ENCODE data around the gene ZC3H12A. TPM values are rescaled to one million over a fixed set of nuclear protein-coding genes. Genes with fewer than 3 reads are reported as not detected.

Gene ZC3H12A
- total and polyA plus RNA-seq, 3 donors from 2014 or later: 6.3 to 9.0 (median 8.2) TPM

GRCh38 chr1:37432716-37433115, 41.7 kb upstream of the ZC3H12A start:
- intact Hi-C loops (cut with DNase I; ENCODE audit: low total_unique reads): loop anchor here (10.0 kb wide), 1 partner anchor 858 kb away; no protein-coding TSS in a partner anchor
- Histone ChIP-seq H3K9me3 (no peaks in the 10 kb centered on the region), H3K36me3 (ENCODE audit: low read depth, missing control alignments) (no peaks in the 10 kb centered on the region), H3K27me3 (no peaks in the 10 kb centered on the region), H3K27ac (no peak overlapping the region), H3K4me3 (no peak overlapping the region), H3K4me1 (no peaks in the 10 kb centered on the region)
- 79 to 83% methylated on average over 12 of the region's 12 CpGs for WGBS, 2 donors
- DNase-seq: no peak
- no peak for TF ChIP-seq POLR2A (IDR thresholded peaks at IDR 0.05)

GRCh38 chr1:37433171-37433570, 41.2 kb upstream of the ZC3H12A start:
- no peaks in the 10 kb centered on the region for H3K9me3 ChIP-seq
- TF ChIP-seq CTCF (IDR thresholded peaks at IDR 0.05): no peak
- no peak overlapping the region for H3K27ac ChIP-seq
- DNase-seq: no peak
- no peak overlapping the region for H3K4me3 ChIP-seq
- H3K36me3 ChIP-seq (ENCODE audit: low read depth, missing control alignments): no peaks in the 10 kb centered on the region
- H3K27me3 ChIP-seq: no peaks in the 10 kb centered on the region
- H3K4me1 ChIP-seq: no peaks in the 10 kb centered on the region
- 72 to 81% methylated on average over 4 to 12 of the region's 12 CpGs for WGBS, 2 donors
- intact Hi-C loops (cut with DNase I; ENCODE audit: low total_unique reads): loop anchor here (10.0 kb wide), 1 partner anchor 858 kb away; no protein-coding TSS in a partner anchor

DNA sequence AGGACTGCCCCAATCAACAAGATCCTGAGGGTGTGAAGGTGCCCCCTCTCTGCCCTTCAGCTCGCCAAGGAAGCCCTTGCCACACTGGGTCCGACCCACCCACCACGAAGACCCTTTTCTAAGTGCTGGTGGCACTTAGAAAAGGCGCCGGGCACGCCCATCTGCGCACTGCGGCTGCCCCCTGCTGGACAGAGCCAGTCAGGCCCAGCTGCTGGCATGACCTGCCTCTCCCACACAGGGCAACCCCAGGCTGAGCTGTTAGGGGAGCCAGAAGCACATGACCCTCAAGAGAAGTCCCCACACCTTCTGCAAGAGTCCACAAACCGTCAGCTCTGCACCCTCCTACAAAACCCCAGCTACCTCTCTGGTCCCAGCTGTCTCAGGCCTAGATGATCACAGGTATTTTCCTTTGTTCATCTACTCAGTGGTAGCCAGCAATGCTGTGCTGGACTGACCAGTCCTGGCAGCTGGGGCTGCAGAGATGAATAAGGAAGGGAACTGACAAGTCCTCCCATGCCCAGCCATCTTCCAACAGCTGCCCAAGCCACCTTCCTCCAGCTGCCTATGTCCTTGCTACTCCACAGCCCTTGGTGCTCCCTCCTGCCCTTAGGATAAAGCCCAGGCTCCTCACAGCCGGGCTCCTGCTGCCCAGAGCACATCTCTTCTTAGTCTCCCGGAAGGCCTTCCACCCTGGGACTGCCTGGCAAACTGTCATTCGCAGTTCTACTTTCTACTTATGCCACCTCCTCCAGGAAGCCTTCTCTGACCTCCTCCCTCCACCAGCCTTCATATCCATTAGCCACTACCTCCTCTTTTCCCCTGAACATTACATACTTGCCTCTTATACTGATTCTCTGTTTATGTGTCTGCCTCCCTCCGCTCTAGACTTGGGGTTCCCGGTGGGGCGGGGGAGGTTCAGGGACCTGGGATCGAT, 39.8 kb upstream of the ZC3H12A start:
- Histone ChIP-seq H3K9me3 (no peaks in the 10 kb centered on the region), H3K27ac (no peak overlapping the region), H3K36me3 (ENCODE audit: low read depth, missing control alignments) (no peaks in the 10 kb centered on the region), H3K4me1 (no peaks in the 10 kb centered on the region), H3K27me3 (no peaks in the 10 kb centered on the region), H3K4me3 (no peak overlapping the region)
- 43 to 60% methylated on average over 9 to 16 of the region's 16 CpGs for WGBS, 2 donors
- TF ChIP-seq POLR2A (IDR thresholded peaks at IDR 0.05): no peak
- peak; percentile 76 to 84 (median 81) for TF ChIP-seq CTCF (IDR thresholded peaks at IDR 0.05)
- DNase-seq: peak; percentile 80
- intact Hi-C loops (cut with DNase I; ENCODE audit: low total_unique reads): loop anchor here (10.0 kb wide), 1 partner anchor 860 kb away; no protein-coding TSS in a partner anchor

DNA sequence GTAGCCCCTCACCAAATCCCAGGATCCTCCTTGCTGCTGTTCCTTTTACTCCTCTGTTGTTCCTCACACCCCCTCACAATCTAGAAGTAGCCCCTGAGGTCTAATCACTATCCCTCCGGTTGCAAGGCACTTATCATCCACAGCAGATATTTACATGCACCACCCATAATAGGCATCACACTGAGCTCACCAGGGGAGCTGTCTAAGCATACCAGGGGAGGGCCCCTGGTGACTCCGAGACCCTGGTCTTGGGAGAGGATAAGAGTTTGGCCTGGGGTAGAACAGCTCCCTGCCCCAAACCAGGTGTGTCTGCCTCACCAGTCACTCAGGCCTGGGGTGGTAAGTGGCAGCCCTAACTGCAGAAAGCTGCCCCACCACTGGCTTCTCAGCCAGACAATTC, 37.3 kb upstream of the ZC3H12A start:
- intact Hi-C loops (cut with DNase I; ENCODE audit: low total_unique reads): loop anchor here (10.0 kb wide), 1 partner anchor 862 kb away; no protein-coding TSS in a partner anchor
- Histone ChIP-seq H3K27ac (no peak overlapping the region), H3K27me3 (no peaks in the 10 kb centered on the region), H3K9me3 (no peaks in the 10 kb centered on the region), H3K4me3 (no peak overlapping the region), H3K4me1 (no peaks in the 10 kb centered on the region), H3K36me3 (ENCODE audit: low read depth, missing control alignments) (no peaks in the 10 kb centered on the region)
- no peak for DNase-seq
- 68 to 86% methylated on average over 1 to 2 of the region's 2 CpGs for WGBS, 2 donors
- TF ChIP-seq POLR2A (IDR thresholded peaks at IDR 0.05) (no peak), CTCF (IDR thresholded peaks at IDR 0.05) (no peak)

DNA sequence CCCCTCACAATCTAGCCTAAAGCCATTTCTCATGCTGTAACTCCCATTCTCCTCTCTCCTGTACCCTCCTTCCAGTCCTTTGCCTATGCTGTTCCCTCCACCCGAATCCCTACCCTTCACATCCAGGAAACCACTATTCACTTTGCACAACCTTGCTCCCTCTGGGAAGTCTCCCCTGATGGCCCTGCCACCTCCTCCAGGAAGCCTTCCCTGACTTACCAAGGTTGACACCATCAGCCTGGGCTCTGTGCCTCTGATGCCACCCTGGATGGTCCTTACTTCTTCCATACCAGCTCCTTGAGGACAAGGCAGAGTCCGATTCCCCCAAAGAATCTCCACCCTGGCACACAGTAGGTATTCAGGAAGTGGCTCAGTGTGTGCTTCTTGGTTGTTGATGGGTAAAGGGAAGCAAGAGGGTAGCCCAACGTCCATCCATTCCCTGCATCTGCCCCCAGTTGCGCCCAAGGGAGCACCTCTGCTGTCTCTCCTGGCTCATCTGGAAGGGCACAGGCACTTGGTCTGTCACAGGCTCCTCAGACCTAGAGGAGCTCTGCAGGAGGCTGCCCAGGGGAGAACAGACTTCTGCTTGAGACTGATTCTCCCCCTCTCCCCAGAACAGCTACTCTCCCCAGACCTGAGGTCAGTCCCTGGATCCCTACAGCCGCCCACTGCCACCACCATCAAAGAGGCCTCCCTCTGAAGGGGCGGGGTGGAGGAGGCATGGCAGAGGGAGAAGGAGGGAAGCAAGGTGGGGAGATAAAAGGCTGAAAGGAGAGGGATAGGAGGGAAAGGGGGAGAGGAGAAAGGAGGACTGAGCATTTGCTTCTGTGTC, 36.1 kb upstream of the ZC3H12A start:
- Histone ChIP-seq H3K27me3 (no peaks in the 10 kb centered on the region), H3K27ac (no peak overlapping the region), H3K4me3 (no peak overlapping the region), H3K36me3 (ENCODE audit: low read depth, missing control alignments) (no peaks in the 10 kb centered on the region), H3K4me1 (no peaks in the 10 kb centered on the region), H3K9me3 (no peaks in the 10 kb centered on the region)
- no peak for DNase-seq
- intact Hi-C loops (cut with DNase I; ENCODE audit: low total_unique reads): loop anchor here (10.0 kb wide), 1 partner anchor 863 kb away; no protein-coding TSS in a partner anchor
- WGBS, 2 donors: 80 to 82% methylated on average over 5 to 6 of the region's 6 CpGs
- no peak for TF ChIP-seq POLR2A (IDR thresholded peaks at IDR 0.05)
- no peak for TF ChIP-seq CTCF (IDR thresholded peaks at IDR 0.05)

Data from testis (tissue), 3 donors.